Uterus (tissue), 2 donors: ENCODE measurements around the gene ESRP2.

Experiments
- CTCF ChIP-seq, 4 experiments: fragments of 200-600 bp in 2 of 4; fragments of 450-650 bp in 2 of 4; sonication (generic) in 2 of 4; IDR thresholded peaks; one replicate each; pipeline ENCODE4 v1.5.1; 2016 to 2019; ENCODE audit warnings: antibody characterized with exemption in 4 of 4, mild to moderate bottlenecking in 2 of 4, moderate library complexity in 1 of 4
- POLR2A ChIP-seq, 2 donors: fragments of 450-650 bp; IDR thresholded peaks; one replicate each; pipeline ENCODE4 v1.6.1; 2016; ENCODE audit warnings: antibody characterized with exemption in 2 of 2, mild to moderate bottlenecking in 1 of 2, moderate library complexity in 1 of 2

GRCh38 chr16:68226116-68226515 is 9.8 kb downstream of the ESRP2 start:
- TF ChIP-seq CTCF (IDR thresholded peaks at IDR 0.05) (no peak), POLR2A (IDR thresholded peaks at IDR 0.05) (no peak)
